DND-41 (cell line): Measurements from ENCODE around the gene OBSCN.

Experiments
- CTCF ChIP-seq: IDR thresholded peaks from 2 replicates; pipeline ENCODE4 v1.5.1; 2012; ENCODE audit warnings: borderline replicate concordance, low read length, moderate library complexity, mild to moderate bottlenecking; ENCODE audit not compliant: poor library complexity, severe bottlenecking; ENCODE audit errors: extremely low read depth
- EZH2 ChIP-seq: IDR thresholded peaks from 3 replicates; pipeline ENCODE4 v1.6.1; 2012; ENCODE audit warnings: borderline replicate concordance, low read depth, mild to moderate bottlenecking, moderate library complexity, low read length, inconsistent platforms; ENCODE audit not compliant: severe bottlenecking

- TF ChIP-seq CTCF (no peak), EZH2 (no peak)
These were observed 91.4 kb downstream of the OBSCN start for GRCh38 chr1:228299211-228299610.
